Islet of Langerhans (tissue), 1 donor: ENCODE results near the gene IER5L.

Source experiments
- FAIRE-seq: peaks from one replicate; lab custom pipeline; 2011; peaks lifted over from hg19 to GRCh38; lab: Jason Lieb, UNC

The IER5L gene

GRCh38 chr9:129177791-129178567 lies at the start of gene IER5L:
Gene IER5L, minus strand, starts transcription at chr9:129178261. Its CDS starts 209 bp downstream, at chr9:129178052.
- no peak for FAIRE-seq

- FAIRE-seq = no peak
These were observed 49.8 kb upstream of the IER5L start for GRCh38 chr9:129227843-129228189.

- no peak for FAIRE-seq
These were observed 47.8 kb upstream of the IER5L start for GRCh38 chr9:129225815-129226214.

- FAIRE-seq = no peak
These were observed 47.4 kb upstream of the IER5L start for GRCh38 chr9:129225490-129225778.

GRCh38 chr9:129224618-129225489 lies 46.8 kb upstream of the IER5L start:
- FAIRE-seq = no peak

- FAIRE-seq = no peak
These were observed 45.6 kb upstream of the IER5L start for GRCh38 chr9:129223551-129224208.

- FAIRE-seq = no peak
These were observed 44.8 kb upstream of the IER5L start for GRCh38 chr9:129222819-129223218.

GRCh38 chr9:129221979-129222635 lies 44.0 kb upstream of the IER5L start:
- no peak for FAIRE-seq

- no peak for FAIRE-seq
These were observed 43.2 kb upstream of the IER5L start for GRCh38 chr9:129221233-129221632.

- no peak for FAIRE-seq
These were observed 42.7 kb upstream of the IER5L start for GRCh38 chr9:129220771-129221170.

GRCh38 chr9:129218918-129219317 lies 40.9 kb upstream of the IER5L start:
- no peak for FAIRE-seq

GRCh38 chr9:129218272-129218625 lies 40.2 kb upstream of the IER5L start:
- no peak for FAIRE-seq

GRCh38 chr9:129213551-129213950 lies 35.5 kb upstream of the IER5L start:
- no peak for FAIRE-seq

GRCh38 chr9:129211686-129212085 lies 33.6 kb upstream of the IER5L start:
- no peak for FAIRE-seq

- FAIRE-seq = no peak
These were observed 32.1 kb upstream of the IER5L start for GRCh38 chr9:129210125-129210524.

- no peak for FAIRE-seq
These were observed 31.5 kb upstream of the IER5L start for GRCh38 chr9:129209580-129209979.

GRCh38 chr9:129209109-129209508 lies 31.0 kb upstream of the IER5L start:
- FAIRE-seq = no peak

GRCh38 chr9:129208207-129209032 lies 30.4 kb upstream of the IER5L start:
- no peak for FAIRE-seq

- no peak for FAIRE-seq
These were observed 28.8 kb upstream of the IER5L start for GRCh38 chr9:129206905-129207304.

GRCh38 chr9:129206401-129206800 lies 28.3 kb upstream of the IER5L start:
- FAIRE-seq = no peak

- no peak for FAIRE-seq
These were observed 26.8 kb upstream of the IER5L start for GRCh38 chr9:129204840-129205239.

GRCh38 chr9:129203556-129203909 lies 25.5 kb upstream of the IER5L start:
- FAIRE-seq = no peak
